ENCODE results near the gene ACVR1B.

ACVR1B gene

DNA sequence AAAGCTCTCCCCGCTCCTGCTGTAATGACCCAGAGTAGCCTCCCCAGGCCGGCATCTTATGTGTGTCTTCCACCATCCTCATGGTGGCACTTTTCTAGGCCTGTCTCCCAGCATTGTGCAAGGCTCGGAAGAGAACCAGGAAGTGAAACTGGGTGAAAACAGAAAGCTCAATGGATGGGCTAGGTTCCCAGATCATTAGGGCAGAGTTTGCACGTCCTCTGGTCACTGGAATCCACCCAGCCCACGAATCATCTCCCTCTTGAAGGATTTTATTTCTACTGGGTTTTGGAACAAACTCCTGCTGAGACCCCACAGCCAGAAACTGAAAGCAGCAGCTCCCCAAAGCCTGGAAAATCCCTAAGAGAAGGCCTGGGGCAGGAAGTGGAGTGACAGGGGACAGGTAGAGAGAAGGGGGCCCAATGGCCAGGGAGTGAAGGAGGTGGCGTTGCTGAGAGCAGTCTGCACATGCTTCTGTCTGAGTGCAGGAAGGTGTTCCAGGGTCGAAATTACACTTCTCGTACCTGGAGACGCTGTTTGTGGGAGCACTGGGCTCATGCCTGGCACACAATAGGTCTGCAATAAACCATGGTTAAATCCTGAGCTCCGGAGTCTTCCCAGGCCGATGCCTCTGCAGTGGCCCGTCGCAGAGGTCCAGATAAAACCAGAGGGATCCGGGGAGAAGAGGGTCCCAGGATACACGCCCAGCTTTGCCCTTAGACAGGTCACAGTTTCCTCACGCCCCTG, 28.6 kb upstream of the ACVR1B start:
- no peak overlapping the region for H3K4me3 ChIP-seq (ENCODE audit: low read depth, low read length)
- no peak for TF ChIP-seq CTCF (IDR thresholded peaks at IDR 0.05; ENCODE audit: insufficient read depth, low read length, missing control alignments)
- POLR2A ChIA-PET = no interaction called here
- CTCF ChIA-PET = interaction anchor here (0.6 to 26.8 kb wide), 36 partner anchors 9 to 508 kb away, joined by 3 to 621 read pairs (median 6); partner anchors contain the start of genes ACVR1B, ACVRL1 and ANKRD33
- peak; percentile 56 for DNase-seq (ENCODE audit: low read depth, low spot score)

DNA sequence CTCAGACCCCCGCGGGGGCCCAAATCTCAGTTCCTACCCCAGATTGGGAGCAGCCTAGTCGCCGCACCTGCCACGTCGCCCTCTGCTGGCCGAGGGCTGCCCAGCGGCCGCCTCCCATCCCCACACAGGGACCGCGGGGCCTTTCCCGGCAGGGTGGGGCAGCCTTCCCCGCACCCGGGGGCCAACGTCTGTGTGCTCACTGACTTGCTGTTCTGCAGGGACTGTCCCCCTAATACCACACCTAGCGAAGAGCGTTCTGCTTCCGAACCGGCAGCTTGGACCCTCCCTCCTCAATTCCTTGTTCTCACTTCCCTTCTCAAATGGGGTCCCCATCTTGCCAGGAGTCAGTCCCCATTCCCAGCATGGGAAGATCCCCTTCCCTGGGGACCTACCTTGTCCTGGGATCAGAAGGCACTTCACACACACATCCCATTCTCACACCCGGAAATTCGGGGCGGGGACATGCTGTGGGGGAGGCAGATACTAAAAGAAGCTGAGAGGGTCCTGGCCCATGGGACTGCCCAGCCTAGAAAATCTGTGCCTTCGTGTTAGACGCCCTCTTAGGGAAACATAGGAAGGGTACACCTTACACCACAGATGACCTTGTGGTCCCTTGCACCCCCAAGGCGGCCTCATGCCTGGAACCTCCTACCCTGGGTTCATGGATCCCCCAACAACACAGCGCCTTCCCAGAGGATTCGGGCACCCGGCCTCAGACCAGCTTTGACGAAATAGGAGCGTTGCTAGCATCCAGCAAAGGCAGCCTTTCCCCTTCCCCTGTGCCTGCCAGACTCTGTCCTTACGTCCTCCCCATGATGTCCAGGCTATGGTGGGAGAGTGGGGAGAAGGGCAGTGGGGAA, 27.8 kb upstream of the ACVR1B start:
- TF ChIP-seq CTCF (IDR thresholded peaks at IDR 0.05; ENCODE audit: insufficient read depth, low read length, missing control alignments) = peak; percentile 96
- no peak overlapping the region for H3K4me3 ChIP-seq (ENCODE audit: low read depth, low read length)
- no peak for DNase-seq (ENCODE audit: low read depth, low spot score)
- ChIA-PET CTCF (interaction anchor here (0.6 to 26.8 kb wide), 32 partner anchors 8 to 502 kb away, joined by 3 to 621 read pairs (median 7); partner anchors contain the start of genes ACVR1B, ACVRL1 and ANKRD33), POLR2A (no interaction called here)

- H3K4me3 ChIP-seq (ENCODE audit: low read depth, low read length) = no peak overlapping the region
- TF ChIP-seq CTCF (IDR thresholded peaks at IDR 0.05; ENCODE audit: insufficient read depth, low read length, missing control alignments) = no peak
- no peak for DNase-seq (ENCODE audit: low read depth, low spot score)
- CTCF ChIA-PET = interaction anchor here (1.0 to 26.8 kb wide), 10 partner anchors 11 to 503 kb away, joined by 4 to 621 read pairs (median 18); partner anchors contain the start of genes ACVRL1 and ANKRD33
- POLR2A ChIA-PET = no interaction called here
Measured at GRCh38 chr12:51924551-51925319, 26.8 kb upstream of the ACVR1B start.

- no peak for DNase-seq (ENCODE audit: low read depth, low spot score)
- CTCF ChIA-PET = interaction anchor here (1.2 to 26.8 kb wide), 11 partner anchors 9 to 503 kb away, joined by 4 to 621 read pairs (median 11); partner anchors contain the start of genes ACVRL1 and ANKRD33
- TF ChIP-seq CTCF (IDR thresholded peaks at IDR 0.05; ENCODE audit: insufficient read depth, low read length, missing control alignments) = no peak
- POLR2A ChIA-PET = no interaction called here
- H3K4me3 ChIP-seq (ENCODE audit: low read depth, low read length) = no peak overlapping the region
Measured at GRCh38 chr12:51925346-51926063, 26.0 kb upstream of the ACVR1B start.

DNA sequence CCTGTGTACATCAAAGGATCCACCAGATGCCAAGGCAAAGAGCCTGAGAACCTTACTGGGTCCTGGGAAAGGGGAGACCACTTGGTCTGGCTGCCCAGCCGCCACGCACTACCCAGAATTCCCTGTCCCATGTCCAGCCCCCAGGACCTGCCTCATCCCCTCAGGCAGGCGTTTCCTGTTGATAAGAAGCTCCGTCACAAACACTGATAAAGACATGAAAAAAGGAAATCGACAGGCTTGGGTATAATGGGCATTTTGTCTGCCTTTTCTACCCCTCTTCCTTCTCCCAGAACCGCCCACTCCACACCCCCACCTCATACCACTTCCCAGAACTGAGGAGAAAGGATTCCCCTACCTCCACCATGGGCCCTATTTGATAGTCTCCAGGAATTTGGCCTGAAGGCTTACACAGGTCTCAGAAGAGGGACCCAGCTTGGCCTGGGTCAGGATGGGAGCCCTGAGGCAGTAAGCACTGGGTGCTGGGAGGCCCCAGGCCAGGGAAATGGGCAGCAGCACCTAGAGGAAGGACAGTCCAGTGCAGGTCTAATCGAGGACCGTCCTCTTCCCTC, 25.4 kb upstream of the ACVR1B start:
- DNase-seq (ENCODE audit: low read depth, low spot score) = no peak
- TF ChIP-seq CTCF (IDR thresholded peaks at IDR 0.05; ENCODE audit: insufficient read depth, low read length, missing control alignments) = no peak
- POLR2A ChIA-PET = no interaction called here
- no peak overlapping the region for H3K4me3 ChIP-seq (ENCODE audit: low read depth, low read length)
- CTCF ChIA-PET = interaction anchor here (0.6 to 26.8 kb wide), 10 partner anchors 8 to 96 kb away, joined by 3 to 621 read pairs (median 5); partner anchors contain the start of genes ACVRL1 and ANKRD33

All from AG04449 (cell line).